ENCODE measurements around the gene UGT1A10. TPM values are rescaled to one million over a fixed set of nuclear protein-coding genes. Genes with fewer than 3 reads are reported as not detected.
"Not testable (repeated sequence)": the region's sequence is repeated elsewhere in the genome, so short reads cannot be mapped to it uniquely, and the experiment has no call there.

UGT1A10 gene
- total RNA-seq, 1 donor, result not detected

DNA sequence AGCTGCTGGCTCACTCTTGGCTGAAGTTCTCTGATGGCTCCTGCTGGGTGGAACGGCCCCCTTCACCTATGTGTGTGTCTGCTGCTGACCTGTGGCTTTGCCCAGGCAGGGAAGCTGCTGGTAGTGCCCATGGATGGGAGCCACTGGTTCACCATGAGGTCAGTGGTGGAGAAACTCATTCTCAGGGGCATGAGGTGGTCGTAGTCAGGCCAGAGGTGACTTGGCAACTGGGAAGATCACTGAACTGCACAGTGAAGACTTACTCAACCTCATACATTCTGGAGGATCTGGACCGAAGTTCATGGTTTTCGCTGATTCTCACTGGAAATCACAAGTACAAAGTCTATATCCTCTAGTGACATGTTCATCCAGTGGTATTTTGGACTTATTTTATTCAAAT, 32.7 kb upstream of the UGT1A10 start:
- H3K4me3 ChIP-seq (ENCODE audit: low read depth, low read length), result no peak overlapping the region
- DNase-seq (ENCODE audit: low read depth), result no peak
- TF ChIP-seq, protein P1, sequence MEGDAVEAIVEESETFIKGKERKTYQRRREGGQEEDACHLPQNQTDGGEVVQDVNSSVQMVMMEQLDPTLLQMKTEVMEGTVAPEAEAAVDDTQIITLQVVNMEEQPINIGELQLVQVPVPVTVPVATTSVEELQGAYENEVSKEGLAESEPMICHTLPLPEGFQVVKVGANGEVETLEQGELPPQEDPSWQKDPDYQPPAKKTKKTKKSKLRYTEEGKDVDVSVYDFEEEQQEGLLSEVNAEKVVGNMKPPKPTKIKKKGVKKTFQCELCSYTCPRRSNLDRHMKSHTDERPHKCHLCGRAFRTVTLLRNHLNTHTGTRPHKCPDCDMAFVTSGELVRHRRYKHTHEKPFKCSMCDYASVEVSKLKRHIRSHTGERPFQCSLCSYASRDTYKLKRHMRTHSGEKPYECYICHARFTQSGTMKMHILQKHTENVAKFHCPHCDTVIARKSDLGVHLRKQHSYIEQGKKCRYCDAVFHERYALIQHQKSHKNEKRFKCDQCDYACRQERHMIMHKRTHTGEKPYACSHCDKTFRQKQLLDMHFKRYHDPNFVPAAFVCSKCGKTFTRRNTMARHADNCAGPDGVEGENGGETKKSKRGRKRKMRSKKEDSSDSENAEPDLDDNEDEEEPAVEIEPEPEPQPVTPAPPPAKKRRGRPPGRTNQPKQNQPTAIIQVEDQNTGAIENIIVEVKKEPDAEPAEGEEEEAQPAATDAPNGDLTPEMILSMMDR (IDR thresholded peaks at IDR 0.05; ENCODE audit: insufficient read depth, low read depth, low read length), result no peak

DNA sequence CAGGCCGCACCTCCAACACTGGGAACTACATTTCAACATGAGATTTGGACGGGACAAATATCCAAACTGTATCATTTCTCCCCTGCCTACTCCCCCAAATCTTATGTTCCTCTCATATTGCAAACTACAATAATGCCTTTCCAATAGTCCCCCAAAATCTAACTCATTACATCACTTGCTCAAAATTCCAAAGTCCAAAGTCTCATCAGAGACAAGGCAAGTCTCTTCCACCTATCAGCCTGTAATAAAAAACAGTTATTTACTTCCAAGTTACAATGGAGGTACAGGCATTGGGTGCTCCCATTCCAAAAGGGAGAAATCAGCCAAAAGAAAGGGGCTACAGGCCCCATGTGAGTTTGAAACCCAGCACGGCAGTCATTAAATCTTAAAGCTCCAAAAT, 31.4 kb upstream of the UGT1A10 start:
- H3K4me3 ChIP-seq (ENCODE audit: low read depth, low read length), result no peak overlapping the region
- DNase-seq (ENCODE audit: low read depth), result no peak
- TF ChIP-seq, protein P1 (IDR thresholded peaks at IDR 0.05; ENCODE audit: insufficient read depth, low read depth, low read length), result no peak

DNA sequence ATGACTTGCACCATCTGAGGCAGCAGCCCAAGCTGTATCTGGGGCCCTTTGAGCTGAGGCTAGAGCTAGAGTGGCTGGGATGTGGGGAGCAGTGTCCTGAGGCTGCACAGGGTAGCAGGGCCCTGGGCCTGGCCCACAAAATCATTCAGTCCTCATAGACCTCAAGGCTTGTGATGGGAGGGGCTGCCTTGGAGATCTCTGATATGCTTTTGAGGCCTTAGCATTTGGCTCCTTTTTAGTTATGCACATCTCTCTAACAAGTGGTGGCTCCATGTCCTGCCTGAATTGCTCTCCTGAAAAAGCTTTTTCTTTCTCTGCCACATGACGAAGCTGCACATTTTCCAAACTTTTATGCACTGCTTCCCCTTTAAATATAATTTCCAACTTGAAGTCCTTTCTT, 30.6 kb upstream of the UGT1A10 start:
- TF ChIP-seq, protein P1 (IDR thresholded peaks at IDR 0.05; ENCODE audit: insufficient read depth, low read depth, low read length), result no peak

DNA sequence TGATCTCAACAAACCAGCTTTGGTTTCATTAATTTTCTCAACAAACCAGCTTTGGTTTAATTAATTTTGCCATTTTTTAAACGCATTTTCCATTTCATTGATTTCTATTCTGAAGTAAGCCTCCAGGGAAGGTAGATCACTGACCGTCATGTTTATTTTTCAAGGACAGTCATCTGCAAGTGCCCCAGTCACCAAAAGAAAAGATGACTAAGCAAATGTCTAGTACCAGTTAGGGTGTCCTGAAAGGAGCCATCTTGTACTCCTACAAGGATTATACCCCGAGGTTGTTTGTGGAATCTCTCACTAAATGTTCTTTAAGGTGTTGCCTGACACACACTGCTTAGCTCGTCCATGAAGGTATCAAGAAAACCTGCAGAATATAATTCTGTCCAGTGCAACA, 25.0 kb upstream of the UGT1A10 start:
- TF ChIP-seq, protein P1 (IDR thresholded peaks at IDR 0.05; ENCODE audit: insufficient read depth, low read depth, low read length), result no peak
- H3K4me3 ChIP-seq (ENCODE audit: low read depth, low read length), result no peak overlapping the region
- DNase-seq (ENCODE audit: low read depth), result no peak

More for the DNA sequence above, 30.6 kb upstream of the UGT1A10 start:
- H3K4me3 ChIP-seq (ENCODE audit: low read depth, low read length), result no peak overlapping the region
- DNase-seq (ENCODE audit: low read depth), result no peak

DNA sequence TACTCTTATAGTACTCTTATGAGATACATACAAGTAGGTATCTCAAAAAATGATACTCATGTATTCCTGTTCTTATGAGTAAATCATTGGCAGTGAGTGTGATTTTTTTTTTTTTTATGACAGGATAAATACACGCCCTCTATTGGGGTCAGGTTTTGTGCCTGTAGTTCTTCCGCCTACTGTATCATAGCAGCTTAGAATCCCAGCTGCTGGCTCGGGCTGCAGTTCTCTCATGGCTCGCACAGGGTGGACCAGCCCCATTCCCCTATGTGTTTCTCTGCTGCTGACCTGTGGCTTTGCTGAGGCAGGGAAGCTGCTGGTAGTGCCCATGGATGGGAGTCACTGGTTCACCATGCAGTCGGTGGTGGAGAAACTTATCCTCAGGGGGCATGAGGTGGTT, 18.8 kb upstream of the UGT1A10 start, which contains the start of gene UGT1A8:
TSS of gene UGT1A8 (plus strand) at position 158 of the 400 bp plus-strand sequence. CDS start at position 233, 75 bp downstream.
- not testable (repeated sequence) for DNase-seq (ENCODE audit: low read depth)

DNA sequence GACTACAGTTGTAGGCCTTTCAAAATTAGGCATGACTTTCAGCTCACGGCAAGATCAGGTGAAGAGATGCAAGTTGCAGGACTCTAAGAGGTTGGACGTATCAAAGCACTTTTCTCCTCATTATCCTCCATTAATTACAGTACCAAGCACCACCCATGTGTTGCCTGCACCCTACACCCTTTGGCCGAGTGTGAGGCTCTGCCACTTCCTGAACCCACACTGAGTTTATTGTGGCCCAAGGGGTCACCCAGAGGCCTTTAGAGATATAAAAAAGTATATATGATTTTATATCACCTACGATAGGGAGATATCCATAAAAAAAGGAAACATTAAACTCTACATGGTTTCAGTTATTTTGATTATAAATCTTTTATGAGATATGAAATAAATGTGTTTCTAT, 16.0 kb upstream of the UGT1A10 start:
- DNase-seq (ENCODE audit: low read depth), result no peak
- TF ChIP-seq, protein P1 (IDR thresholded peaks at IDR 0.05; ENCODE audit: insufficient read depth, low read depth, low read length), result no peak
- no peak overlapping the region for H3K4me3 ChIP-seq (ENCODE audit: low read depth, low read length)

More for the DNA sequence above, 18.8 kb upstream of the UGT1A10 start, which contains the start of gene UGT1A8:
- not testable (repeated sequence) for H3K4me3 ChIP-seq (ENCODE audit: low read depth, low read length)

DNA sequence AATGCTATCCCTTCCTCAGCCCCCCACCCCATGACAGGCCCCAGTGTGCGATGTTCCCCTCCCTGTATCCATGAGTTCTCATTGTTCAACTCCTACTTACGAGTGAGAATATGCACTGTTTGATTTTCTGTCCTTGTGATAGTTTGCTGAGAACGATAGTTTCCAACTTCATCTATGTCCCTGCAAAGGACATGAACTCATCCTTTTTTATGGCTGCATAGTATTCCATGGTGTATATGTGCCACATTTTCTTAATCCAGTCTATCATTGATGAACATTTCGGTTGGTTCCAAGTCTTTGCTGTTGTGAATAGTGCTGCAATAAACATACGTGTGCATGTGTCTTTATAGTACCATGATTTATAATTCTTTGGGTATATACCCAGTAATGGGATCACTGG, 14.4 kb upstream of the UGT1A10 start:
- H3K4me3 ChIP-seq (ENCODE audit: low read depth, low read length); DNase-seq (ENCODE audit: low read depth): not testable (repeated sequence)

DNA sequence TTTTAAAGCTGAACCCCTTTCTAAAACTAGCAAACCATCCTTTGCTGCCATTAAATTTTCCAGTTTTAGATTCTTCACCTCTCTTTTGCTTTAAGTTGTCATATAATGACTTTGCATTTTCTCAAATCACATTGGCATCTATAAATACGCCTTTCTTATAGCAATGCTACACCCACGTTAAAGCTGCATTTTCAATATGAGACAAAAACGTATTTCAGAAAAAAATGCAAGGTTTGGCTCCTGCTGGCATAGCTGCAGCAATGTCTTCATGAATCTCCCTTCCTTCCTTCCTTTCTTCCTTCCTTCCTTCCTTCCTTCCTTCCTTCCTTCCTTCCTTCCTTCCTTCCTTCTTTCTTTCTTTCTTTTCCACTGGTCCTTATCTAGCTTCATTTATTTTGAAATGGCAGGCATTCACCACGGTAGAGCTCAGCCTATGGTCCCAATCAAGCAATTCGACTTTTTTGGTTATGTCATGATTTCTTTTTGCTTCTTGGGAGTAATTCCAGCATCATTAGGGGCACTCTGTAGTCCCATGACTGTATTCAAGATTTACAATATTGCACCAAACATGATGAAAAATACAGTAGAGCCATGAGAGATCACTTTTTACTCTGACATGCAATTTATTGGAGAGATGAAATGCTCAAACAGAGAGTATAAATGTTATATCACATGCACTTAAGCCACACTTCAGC, 8.8 kb upstream of the UGT1A10 start:
- no peak for DNase-seq (ENCODE audit: low read depth)
- no peak overlapping the region for H3K4me3 ChIP-seq (ENCODE audit: low read depth, low read length)
- TF ChIP-seq, protein P1 (IDR thresholded peaks at IDR 0.05; ENCODE audit: insufficient read depth, low read depth, low read length), result no peak
